ENCODE results near the gene TDP1. TPM values are rescaled to one million over a fixed set of nuclear protein-coding genes. Genes with fewer than 3 reads are reported as not detected.

TDP1 gene
- total RNA-seq, 4 donors from 2014 or later = 7.5 to 9.7 (median 8.4) TPM

DNA sequence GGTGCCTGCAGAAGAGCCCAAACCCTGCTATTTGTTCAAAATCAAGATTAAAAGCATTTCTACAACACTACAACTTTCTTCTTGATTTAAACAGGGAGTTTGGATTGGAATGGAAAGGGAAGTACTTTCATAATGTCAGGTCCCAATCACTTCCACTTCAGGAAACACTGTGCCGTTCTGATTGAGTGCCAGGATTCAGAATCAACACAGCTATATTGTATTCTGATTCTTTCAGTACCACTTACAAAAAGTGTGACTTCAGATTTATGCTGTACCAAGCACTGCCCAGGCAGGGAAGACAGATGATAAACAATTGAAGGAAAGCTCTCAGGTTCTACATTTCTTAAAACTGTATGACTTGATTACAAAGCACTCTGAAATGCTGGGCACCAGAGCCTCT is 3.2 kb downstream of the TDP1 start:
- 57% methylated on average over 1 of the region's 1 CpG for WGBS
- intact Hi-C loops (cut with DNase I) = loop anchor here (10.0 kb wide), 1 partner anchor 296 kb away; the partner anchor contains the start of gene PSMC1
- DNase-seq (ENCODE audit: extremely low spot score) = no peak
- H3K9me3 ChIP-seq = no peaks in the 10 kb centered on the region
- TF ChIP-seq POLR2A (IDR thresholded peaks at IDR 0.05; ENCODE audit: low read depth) = no peak
- H3K27me3 ChIP-seq = no peaks in the 10 kb centered on the region
- H3K4me3 ChIP-seq = no peak overlapping the region
- H3K27ac ChIP-seq (replicated peaks in 1 of 4) = no peak overlapping the region
- peaks cover 7 to 28% (median 20%) of the 10 kb centered on the region in 4 donors for H3K4me1 ChIP-seq
- peaks cover 9 to 22% (median 11%) of the 10 kb centered on the region in 4 donors for H3K36me3 ChIP-seq

DNA sequence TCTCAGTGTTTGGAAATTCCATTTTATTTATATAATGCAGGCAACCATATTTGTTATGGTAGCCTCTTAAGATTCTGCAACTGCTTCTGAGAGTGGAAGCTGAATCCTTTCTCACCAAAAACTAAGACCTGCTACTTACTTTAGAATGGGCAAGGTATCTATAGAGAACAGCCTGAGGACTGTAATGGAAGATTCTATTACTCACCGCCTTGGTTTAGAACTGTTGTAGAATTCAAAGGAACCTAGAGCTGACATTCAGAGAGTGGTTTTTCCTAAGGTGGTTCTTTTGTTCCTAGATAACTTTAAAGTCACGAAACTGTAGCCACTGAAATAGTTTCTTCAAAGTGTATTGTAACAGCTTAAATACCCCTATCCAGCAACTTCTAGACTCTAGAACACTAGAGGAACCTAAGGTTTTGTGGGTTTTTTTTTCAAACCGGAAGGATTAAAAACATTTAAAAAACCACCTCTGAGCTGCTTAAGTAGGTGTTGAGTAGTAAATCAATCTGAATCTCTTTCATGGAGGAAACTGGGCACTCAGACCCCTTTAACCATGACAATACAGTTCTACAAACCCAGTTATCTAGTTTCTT is 4.2 kb downstream of the TDP1 start:
- Histone ChIP-seq H3K36me3 (peaks cover 12 to 30% (median 15%) of the 10 kb centered on the region in 4 donors), H3K27ac (replicated peaks in 1 of 4) (no peak overlapping the region), H3K4me1 (peaks cover 7 to 25% (median 17%) of the 10 kb centered on the region in 4 donors), H3K9me3 (no peaks in the 10 kb centered on the region), H3K4me3 (no peak overlapping the region), H3K27me3 (no peaks in the 10 kb centered on the region)
- TF ChIP-seq POLR2A (IDR thresholded peaks at IDR 0.05; ENCODE audit: low read depth) (no peak), EP300 (IDR thresholded peaks at IDR 0.05) (no peak), POLR2AphosphoS5 (IDR thresholded peaks at IDR 0.05) (no peak)
- TF ChIP-seq, protein P1, sequence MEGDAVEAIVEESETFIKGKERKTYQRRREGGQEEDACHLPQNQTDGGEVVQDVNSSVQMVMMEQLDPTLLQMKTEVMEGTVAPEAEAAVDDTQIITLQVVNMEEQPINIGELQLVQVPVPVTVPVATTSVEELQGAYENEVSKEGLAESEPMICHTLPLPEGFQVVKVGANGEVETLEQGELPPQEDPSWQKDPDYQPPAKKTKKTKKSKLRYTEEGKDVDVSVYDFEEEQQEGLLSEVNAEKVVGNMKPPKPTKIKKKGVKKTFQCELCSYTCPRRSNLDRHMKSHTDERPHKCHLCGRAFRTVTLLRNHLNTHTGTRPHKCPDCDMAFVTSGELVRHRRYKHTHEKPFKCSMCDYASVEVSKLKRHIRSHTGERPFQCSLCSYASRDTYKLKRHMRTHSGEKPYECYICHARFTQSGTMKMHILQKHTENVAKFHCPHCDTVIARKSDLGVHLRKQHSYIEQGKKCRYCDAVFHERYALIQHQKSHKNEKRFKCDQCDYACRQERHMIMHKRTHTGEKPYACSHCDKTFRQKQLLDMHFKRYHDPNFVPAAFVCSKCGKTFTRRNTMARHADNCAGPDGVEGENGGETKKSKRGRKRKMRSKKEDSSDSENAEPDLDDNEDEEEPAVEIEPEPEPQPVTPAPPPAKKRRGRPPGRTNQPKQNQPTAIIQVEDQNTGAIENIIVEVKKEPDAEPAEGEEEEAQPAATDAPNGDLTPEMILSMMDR (IDR thresholded peaks at IDR 0.05) = no peak
- DNase-seq (ENCODE audit: extremely low spot score) = no peak
- intact Hi-C loops (cut with DNase I) = loop anchor here (10.0 kb wide), 1 partner anchor 295 kb away; the partner anchor contains the start of gene PSMC1
- WGBS = 85% methylated on average over 3 of the region's 3 CpGs

DNA sequence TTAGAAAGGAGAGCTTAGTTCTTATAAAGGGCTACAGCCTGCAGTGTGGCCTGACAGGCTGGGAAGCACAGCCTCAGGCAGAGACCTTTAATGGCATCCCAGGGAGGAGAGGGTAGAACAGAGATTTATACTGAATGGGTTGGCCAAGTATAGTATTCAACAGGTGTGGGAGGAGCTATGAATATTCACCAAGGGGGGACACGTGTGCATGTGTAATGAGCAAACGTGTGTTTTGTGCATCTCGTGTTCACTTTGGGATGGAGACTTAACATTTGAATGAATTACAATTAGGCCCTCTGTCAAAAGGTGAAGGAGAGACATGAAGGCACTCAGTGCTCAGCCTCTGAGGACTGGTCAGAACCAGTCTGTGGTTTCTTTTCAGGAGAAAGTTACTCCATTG is 5.2 kb downstream of the TDP1 start:
- WGBS = 82% methylated on average over 3 of the region's 3 CpGs
- intact Hi-C loops (cut with DNase I) = no loop called here
- Histone ChIP-seq H3K27ac (replicated peaks in 1 of 4) (no peak overlapping the region), H3K36me3 (peaks cover 12 to 32% (median 15%) of the 10 kb centered on the region in 4 donors), H3K4me3 (no peak overlapping the region), H3K4me1 (peaks cover 7 to 25% (median 17%) of the 10 kb centered on the region in 4 donors), H3K27me3 (no peaks in the 10 kb centered on the region), H3K9me3 (no peaks in the 10 kb centered on the region)
- TF ChIP-seq POLR2AphosphoS5 (IDR thresholded peaks at IDR 0.05) (no peak), EP300 (IDR thresholded peaks at IDR 0.05) (no peak), POLR2A (IDR thresholded peaks at IDR 0.05; ENCODE audit: low read depth) (no peak)
- TF ChIP-seq, protein P1 (IDR thresholded peaks at IDR 0.05) = no peak
- DNase-seq (ENCODE audit: extremely low spot score) = no peak

DNA sequence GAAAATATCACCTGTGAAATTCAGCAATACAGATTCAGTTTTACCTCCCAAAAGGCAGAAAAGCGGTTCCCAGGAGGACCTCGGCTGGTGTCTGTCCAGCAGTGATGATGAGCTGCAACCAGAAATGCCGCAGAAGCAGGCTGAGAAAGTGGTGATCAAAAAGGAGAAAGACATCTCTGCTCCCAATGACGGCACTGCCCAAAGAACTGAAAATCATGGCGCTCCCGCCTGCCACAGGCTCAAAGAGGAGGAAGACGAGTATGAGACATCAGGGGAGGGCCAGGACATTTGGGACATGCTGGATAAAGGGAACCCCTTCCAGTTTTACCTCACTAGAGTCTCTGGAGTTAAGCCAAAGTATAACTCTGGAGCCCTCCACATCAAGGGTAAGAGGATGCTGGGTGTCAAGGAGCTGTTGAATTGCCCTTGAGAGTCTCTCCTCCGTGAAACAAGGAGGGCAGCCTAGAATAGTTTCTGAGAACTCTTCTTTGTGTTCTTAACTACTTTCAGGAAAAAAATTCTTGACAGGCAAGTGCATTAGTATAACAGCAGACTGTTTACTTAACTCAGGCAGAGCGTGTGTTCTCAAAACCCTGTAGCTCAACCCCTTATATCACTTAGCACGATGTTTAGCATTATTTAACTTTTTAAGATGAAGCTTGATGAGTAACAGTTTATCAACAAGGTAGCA is 7.7 kb downstream of the TDP1 start:
- WGBS = 95% methylated on average over 10 of the region's 10 CpGs
- intact Hi-C loops (cut with DNase I) = no loop called here

DNA sequence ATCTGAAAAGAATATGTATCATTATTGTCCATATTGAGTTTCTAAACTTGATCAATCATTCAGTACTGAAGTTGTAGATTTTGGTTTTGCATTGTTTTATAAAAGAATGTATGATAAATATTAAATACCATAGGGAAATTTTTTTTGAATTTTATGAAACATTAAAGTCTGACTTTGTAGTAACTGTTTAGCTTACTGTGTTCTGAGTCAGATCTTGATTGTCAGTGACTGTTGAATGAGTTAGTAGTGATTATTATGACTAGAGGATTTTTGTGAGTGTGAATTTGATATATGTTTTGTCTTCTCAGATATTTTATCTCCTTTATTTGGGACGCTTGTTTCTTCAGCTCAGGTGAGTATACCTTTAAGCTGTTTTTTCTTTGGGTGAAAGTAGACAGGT is 10.1 kb downstream of the TDP1 start:
- intact Hi-C loops (cut with DNase I) = no loop called here
- H3K4me3 ChIP-seq = no peak overlapping the region
- H3K27ac ChIP-seq (replicated peaks in 1 of 4) = no peak overlapping the region
- H3K27me3 ChIP-seq = no peaks in the 10 kb centered on the region
- H3K4me1 ChIP-seq = no peaks in the 10 kb centered on the region
- WGBS = 97% methylated on average over 1 of the region's 1 CpG
- no peak for TF ChIP-seq EP300 (IDR thresholded peaks at IDR 0.05)
- TF ChIP-seq, protein P1 (IDR thresholded peaks at IDR 0.05) = no peak
- no peak for TF ChIP-seq POLR2A (IDR thresholded peaks at IDR 0.05; ENCODE audit: low read depth)
- no peak for TF ChIP-seq POLR2AphosphoS5 (IDR thresholded peaks at IDR 0.05)
- DNase-seq (ENCODE audit: extremely low spot score) = no peak
- H3K36me3 ChIP-seq = peaks cover 20 to 68% (median 30%) of the 10 kb centered on the region in 4 donors
- H3K9me3 ChIP-seq = no peaks in the 10 kb centered on the region

More for the DNA sequence above, 7.7 kb downstream of the TDP1 start:
- no peak for DNase-seq (ENCODE audit: extremely low spot score)
- H3K4me3 ChIP-seq = no peak overlapping the region
- H3K27ac ChIP-seq (replicated peaks in 1 of 4) = no peak overlapping the region
- peaks cover 0 to 1% (median 0%) of the 10 kb centered on the region in 4 donors for H3K4me1 ChIP-seq
- H3K36me3 ChIP-seq = peaks cover 18 to 50% (median 23%) of the 10 kb centered on the region in 4 donors
- H3K27me3 ChIP-seq = no peaks in the 10 kb centered on the region
- H3K9me3 ChIP-seq = no peaks in the 10 kb centered on the region
- TF ChIP-seq, protein P1 (IDR thresholded peaks at IDR 0.05) = no peak
- TF ChIP-seq EP300 (IDR thresholded peaks at IDR 0.05) (no peak), POLR2AphosphoS5 (IDR thresholded peaks at IDR 0.05) (no peak), POLR2A (IDR thresholded peaks at IDR 0.05; ENCODE audit: low read depth) (no peak)

All from esophagus muscularis mucosa (tissue), 4 donors.